Osteocyte (in vitro differentiated cells): ENCODE results near the gene OR8A1. TPM values are rescaled to one million over a fixed set of nuclear protein-coding genes. Genes with fewer than 3 reads are reported as not detected.

Source experiments
- DNase-seq: peaks from one replicate; pipeline ENCODE4 v3.0.0; 2021; ENCODE audit warnings: mixed read lengths; ENCODE audit not compliant: unreplicated experiment; ENCODE audit errors: extremely low spot score
- H3K27ac Mint-ChIP-seq: one replicate; pipeline ENCODE4 v1.8.0; 2021; ENCODE audit warnings: mild to moderate bottlenecking, mixed read lengths; ENCODE audit not compliant: unreplicated experiment
- H3K27me3 Mint-ChIP-seq: one replicate; pipeline ENCODE4 v1.8.0; 2021; ENCODE audit warnings: mixed read lengths; ENCODE audit not compliant: unreplicated experiment
- H3K36me3 Mint-ChIP-seq: one replicate; pipeline ENCODE4 v1.8.0; 2021; ENCODE audit warnings: mixed read lengths; ENCODE audit not compliant: unreplicated experiment
- H3K4me1 Mint-ChIP-seq: one replicate; pipeline ENCODE4 v1.8.0; 2021; ENCODE audit warnings: mixed read lengths; ENCODE audit not compliant: unreplicated experiment
- H3K4me3 Mint-ChIP-seq: one replicate; pipeline ENCODE4 v1.8.0; 2021; ENCODE audit warnings: mild to moderate bottlenecking, moderate library complexity, mixed read lengths; ENCODE audit not compliant: unreplicated experiment
- H3K9me3 Mint-ChIP-seq: one replicate; pipeline ENCODE4 v1.8.0; 2021; ENCODE audit warnings: mixed read lengths; ENCODE audit not compliant: unreplicated experiment
- long read RNA-seq: library from polyadenylated mRNA; unstranded; transcript quantifications from one replicate; pipeline ENCODE4 v2.0.0, GENCODE V29; 2021
- total RNA-seq: library from RNA; stranded (reverse); gene quantifications from 2 replicates; pipeline ENCODE4 v1.2.1, GENCODE V29; 2021
- TF ChIP-seq, protein P1 (sequence below): fragments of 200-600 bp; sonication (generic); IDR thresholded peaks from 2 replicates; pipeline ENCODE4 v1.5.0; 2021; ENCODE audit warnings: antibody characterized with exemption, mild to moderate bottlenecking, moderate library complexity

Gene OR8A1
- not detected in 2 replicates for total RNA-seq
- long read RNA-seq: 0 reads

DNA sequence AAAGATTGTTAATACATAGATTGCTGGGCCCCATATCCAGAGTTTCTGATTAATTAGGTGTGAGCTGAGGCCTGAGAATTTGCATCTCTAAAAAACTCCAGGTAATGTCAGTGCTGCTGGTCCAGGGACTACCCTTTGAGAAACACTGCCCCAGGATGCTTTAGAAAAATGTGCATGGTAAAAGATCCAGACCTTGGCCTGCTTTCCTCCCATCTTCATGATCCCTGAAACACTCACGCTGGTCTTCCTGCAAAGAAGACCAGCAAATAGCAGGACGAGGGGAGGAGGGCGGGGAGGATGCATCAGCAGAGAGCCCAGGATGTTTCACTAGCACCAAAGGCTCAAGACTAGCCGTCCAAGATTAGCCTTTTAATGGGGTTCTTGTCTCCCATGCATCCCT, at the start of gene OR8A1:
TSS of gene OR8A1 (plus strand) at position 301 of the 400 bp plus-strand sequence. CDS start 123 bp downstream, outside the sequence.
- TF ChIP-seq, protein P1, sequence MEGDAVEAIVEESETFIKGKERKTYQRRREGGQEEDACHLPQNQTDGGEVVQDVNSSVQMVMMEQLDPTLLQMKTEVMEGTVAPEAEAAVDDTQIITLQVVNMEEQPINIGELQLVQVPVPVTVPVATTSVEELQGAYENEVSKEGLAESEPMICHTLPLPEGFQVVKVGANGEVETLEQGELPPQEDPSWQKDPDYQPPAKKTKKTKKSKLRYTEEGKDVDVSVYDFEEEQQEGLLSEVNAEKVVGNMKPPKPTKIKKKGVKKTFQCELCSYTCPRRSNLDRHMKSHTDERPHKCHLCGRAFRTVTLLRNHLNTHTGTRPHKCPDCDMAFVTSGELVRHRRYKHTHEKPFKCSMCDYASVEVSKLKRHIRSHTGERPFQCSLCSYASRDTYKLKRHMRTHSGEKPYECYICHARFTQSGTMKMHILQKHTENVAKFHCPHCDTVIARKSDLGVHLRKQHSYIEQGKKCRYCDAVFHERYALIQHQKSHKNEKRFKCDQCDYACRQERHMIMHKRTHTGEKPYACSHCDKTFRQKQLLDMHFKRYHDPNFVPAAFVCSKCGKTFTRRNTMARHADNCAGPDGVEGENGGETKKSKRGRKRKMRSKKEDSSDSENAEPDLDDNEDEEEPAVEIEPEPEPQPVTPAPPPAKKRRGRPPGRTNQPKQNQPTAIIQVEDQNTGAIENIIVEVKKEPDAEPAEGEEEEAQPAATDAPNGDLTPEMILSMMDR: no peak
- Mint-ChIP-seq H3K4me1 (no peaks in the 10 kb centered on the region), H3K36me3 (no peaks in the 10 kb centered on the region), H3K4me3 (no peak within 1 kb of the TSS), H3K27ac (no peak within 1 kb of the TSS), H3K27me3 (peaks cover 26% of the 10 kb centered on the region), H3K9me3 (no peaks in the 10 kb centered on the region)
- no peak for DNase-seq

DNA sequence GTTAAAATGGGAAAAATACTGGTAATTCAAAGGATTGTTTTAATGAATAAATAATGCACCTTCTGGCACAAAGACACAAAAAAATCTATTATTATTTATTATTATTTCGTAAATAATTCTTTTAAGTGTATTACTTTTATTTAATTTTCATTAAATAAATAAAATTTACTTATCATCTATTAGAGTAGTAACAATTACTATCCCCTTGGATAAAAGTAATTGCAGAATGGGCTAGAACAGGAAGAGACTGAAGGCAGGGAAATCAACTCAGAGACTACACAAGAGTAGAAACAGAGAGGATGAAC, 49.3 kb upstream of the OR8A1 start:
- Mint-ChIP-seq H3K4me1 (no peaks in the 10 kb centered on the region), H3K9me3 (no peaks in the 10 kb centered on the region), H3K36me3 (no peaks in the 10 kb centered on the region), H3K27me3 (peaks cover 10% of the 10 kb centered on the region), H3K27ac (no peak overlapping the region), H3K4me3 (no peak overlapping the region)
- TF ChIP-seq, protein P1: no peak
- DNase-seq: no peak

DNA sequence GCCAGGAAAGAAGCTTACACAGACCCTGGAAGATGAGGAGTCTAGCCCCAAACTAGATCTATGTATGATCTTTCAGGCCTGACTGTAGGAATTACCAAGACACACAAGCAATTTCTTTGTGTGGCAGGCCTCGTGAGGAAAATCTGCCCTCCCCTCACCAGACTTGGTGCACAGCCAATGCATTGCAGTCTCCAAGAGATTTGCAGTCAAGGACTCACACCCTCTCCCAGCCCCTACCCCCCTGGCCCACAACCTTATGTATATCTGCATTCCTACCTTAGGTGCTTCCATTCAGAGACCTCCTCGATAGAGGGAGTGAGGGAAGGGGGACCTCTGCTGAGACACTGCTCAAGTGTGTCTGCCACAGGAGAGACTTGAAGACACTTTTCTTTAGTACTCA, 36.2 kb upstream of the OR8A1 start:
- no peak for DNase-seq
- Mint-ChIP-seq H3K27me3 (peaks cover 8% of the 10 kb centered on the region), H3K9me3 (no peaks in the 10 kb centered on the region), H3K4me3 (no peak overlapping the region), H3K4me1 (no peaks in the 10 kb centered on the region), H3K27ac (no peak overlapping the region), H3K36me3 (no peaks in the 10 kb centered on the region)
- TF ChIP-seq, protein P1: no peak

DNA sequence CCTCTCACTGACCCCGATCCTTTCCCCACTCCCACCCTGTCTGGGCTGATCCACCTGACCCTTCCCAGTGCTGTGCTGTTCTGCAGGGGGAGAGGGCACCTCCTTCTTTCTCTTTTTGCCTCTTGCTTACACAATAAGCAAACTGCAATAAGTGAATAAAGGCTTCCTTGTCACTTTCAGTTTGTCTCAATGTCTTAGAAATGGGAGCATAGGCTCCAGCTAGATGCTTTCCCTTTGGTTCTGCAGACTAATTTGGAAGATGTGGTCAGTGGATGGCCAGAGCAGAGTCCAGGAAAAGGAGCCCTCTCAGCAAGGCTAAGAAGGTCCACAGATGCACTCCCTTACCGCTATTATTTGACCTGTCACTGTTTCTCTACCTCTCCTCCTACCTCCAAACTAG, 35.7 kb upstream of the OR8A1 start:
- Mint-ChIP-seq H3K4me1 (no peaks in the 10 kb centered on the region), H3K27me3 (peaks cover 8% of the 10 kb centered on the region), H3K4me3 (no peak overlapping the region), H3K36me3 (no peaks in the 10 kb centered on the region), H3K27ac (no peak overlapping the region), H3K9me3 (no peaks in the 10 kb centered on the region)
- DNase-seq: no peak
- TF ChIP-seq, protein P1: no peak

DNA sequence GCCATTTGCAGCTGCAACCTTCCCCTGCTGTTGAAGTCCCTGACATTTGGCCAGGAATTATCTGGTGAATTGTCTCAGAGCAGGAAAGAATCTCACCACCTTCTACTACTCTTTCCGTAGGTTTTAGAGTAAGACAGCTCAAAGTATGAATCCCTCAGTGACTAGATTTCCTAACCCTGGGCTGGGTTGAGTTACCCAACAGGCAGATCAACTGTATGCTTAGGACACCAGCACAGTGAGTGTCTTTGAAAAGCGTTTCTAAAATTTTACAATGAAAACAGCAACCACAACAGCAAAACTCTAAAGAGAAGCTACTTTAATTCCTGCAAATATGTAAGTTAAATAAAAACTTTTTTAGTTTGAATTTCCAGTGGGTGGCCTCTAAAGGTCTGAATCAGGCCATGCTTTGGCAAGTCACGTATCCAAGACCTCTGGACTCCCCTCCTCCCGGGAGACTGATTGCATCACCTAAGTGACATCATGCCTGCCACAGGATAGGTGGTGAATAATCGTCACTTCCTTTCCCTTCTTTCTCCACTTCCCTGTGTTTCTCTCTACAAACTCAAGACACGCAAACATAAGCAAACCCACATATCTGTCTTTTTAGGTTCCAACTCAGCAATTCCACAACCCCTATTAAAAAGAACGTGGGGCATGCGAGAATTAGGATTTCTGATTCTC, 34.1 kb upstream of the OR8A1 start:
- H3K9me3 Mint-ChIP-seq: no peaks in the 10 kb centered on the region
- no peak overlapping the region for H3K4me3 Mint-ChIP-seq
- H3K27me3 Mint-ChIP-seq: peaks cover 7% of the 10 kb centered on the region
- TF ChIP-seq, protein P1: no peak
- H3K4me1 Mint-ChIP-seq: no peaks in the 10 kb centered on the region
- DNase-seq: no peak
- H3K27ac Mint-ChIP-seq: no peak overlapping the region
- H3K36me3 Mint-ChIP-seq: no peaks in the 10 kb centered on the region
